Neural cell (in vitro differentiated cells): ENCODE data around the gene CBLB.

Experiments used
- EZH2 ChIP-seq: fragments of 200-600, 300-800 bp; shearing (Covaris generic), sonication (generic); IDR thresholded peaks from 2 replicates; pipeline ENCODE4 v1.6.1; 2014; ENCODE audit warnings: antibody characterized with exemption, low read length, borderline replicate concordance, mild to moderate bottlenecking; ENCODE audit not compliant: insufficient read depth, poor library complexity, severe bottlenecking
- POLR2AphosphoS5 ChIP-seq: IDR thresholded peaks from 2 replicates; pipeline ENCODE4 v1.6.1; 2012
- RAD21 ChIP-seq: fragments of 450-650 bp; conservative IDR thresholded peaks from 2 replicates; pipeline ENCODE4 v1.6.1; 2014; ENCODE audit warnings: antibody characterized with exemption, mild to moderate bottlenecking, moderate library complexity
- REST ChIP-seq: IDR thresholded peaks from 2 replicates; pipeline ENCODE4 v1.6.1; 2012; ENCODE audit warnings: borderline replicate concordance
- SMC3 ChIP-seq: fragments of 450-650 bp; conservative IDR thresholded peaks from 2 replicates; pipeline ENCODE4 v1.6.1; 2014; ENCODE audit warnings: antibody characterized with exemption, mild to moderate bottlenecking, moderate library complexity; ENCODE audit not compliant: poor library complexity
- TAF1 ChIP-seq: IDR thresholded peaks from 2 replicates; pipeline ENCODE4 v1.6.1; 2012; ENCODE audit warnings: low read depth
- TF ChIP-seq, protein P1 (sequence below): fragments of 450-650 bp; IDR thresholded peaks from 2 replicates; pipeline ENCODE4 v1.5.1; 2014; ENCODE audit warnings: antibody characterized with exemption, mild to moderate bottlenecking, moderate library complexity; ENCODE audit not compliant: poor library complexity, severe bottlenecking

DNA sequence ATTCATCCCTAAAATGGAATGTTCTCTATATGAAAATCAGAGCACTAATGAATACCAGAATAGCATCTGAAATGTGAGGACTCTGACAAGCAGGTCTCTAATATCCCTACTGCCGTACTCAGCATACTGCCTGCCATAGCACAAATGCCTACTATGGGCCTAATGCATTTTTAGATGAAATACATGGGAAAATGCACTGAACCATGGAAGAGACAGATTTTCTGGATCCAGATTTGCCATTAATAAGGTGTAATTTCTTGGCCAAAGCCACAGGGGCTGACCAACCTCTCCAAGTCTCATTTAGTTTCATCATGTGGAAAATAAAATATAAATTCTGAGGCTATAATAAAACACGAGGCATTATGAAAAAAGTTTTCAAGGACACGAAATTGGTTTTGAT lies 123.8 kb downstream of the CBLB start:
- TF ChIP-seq SMC3 (no peak), POLR2AphosphoS5 (no peak), REST (no peak), TAF1 (no peak), RAD21 (no peak), EZH2 (no peak)
- TF ChIP-seq, protein P1, sequence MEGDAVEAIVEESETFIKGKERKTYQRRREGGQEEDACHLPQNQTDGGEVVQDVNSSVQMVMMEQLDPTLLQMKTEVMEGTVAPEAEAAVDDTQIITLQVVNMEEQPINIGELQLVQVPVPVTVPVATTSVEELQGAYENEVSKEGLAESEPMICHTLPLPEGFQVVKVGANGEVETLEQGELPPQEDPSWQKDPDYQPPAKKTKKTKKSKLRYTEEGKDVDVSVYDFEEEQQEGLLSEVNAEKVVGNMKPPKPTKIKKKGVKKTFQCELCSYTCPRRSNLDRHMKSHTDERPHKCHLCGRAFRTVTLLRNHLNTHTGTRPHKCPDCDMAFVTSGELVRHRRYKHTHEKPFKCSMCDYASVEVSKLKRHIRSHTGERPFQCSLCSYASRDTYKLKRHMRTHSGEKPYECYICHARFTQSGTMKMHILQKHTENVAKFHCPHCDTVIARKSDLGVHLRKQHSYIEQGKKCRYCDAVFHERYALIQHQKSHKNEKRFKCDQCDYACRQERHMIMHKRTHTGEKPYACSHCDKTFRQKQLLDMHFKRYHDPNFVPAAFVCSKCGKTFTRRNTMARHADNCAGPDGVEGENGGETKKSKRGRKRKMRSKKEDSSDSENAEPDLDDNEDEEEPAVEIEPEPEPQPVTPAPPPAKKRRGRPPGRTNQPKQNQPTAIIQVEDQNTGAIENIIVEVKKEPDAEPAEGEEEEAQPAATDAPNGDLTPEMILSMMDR = no peak
